GM11168 (cell line): ENCODE results near the gene GPR84.

Source experiments
- in situ Hi-C: fragments of 300-500 bp; cut with MboI; formaldehyde crosslinking; loops from one replicate; pipeline ENCODE4 v1.12.0; 2022; ENCODE audit warnings: low sequenced_read_pairs; ENCODE audit not compliant: unreplicated experiment

Gene GPR84

GRCh38 chr12:54393207-54393609 lies 28.9 kb upstream of the GPR84 start:
- in situ Hi-C loops, result no loop called here

- in situ Hi-C loops, result no loop called here
These were observed 28.4 kb upstream of the GPR84 start for GRCh38 chr12:54392485-54393206.

- in situ Hi-C loops, result no loop called here
These were observed 26.6 kb upstream of the GPR84 start for GRCh38 chr12:54390668-54391551.

- in situ Hi-C loops, result no loop called here
These were observed 25.9 kb upstream of the GPR84 start for GRCh38 chr12:54390176-54390667.

GRCh38 chr12:54389607-54390175 lies 25.4 kb upstream of the GPR84 start:
- in situ Hi-C loops, result no loop called here

GRCh38 chr12:54389134-54389508 lies 24.8 kb upstream of the GPR84 start:
- in situ Hi-C loops, result no loop called here

GRCh38 chr12:54388237-54389133 lies 24.2 kb upstream of the GPR84 start:
- in situ Hi-C loops, result no loop called here

GRCh38 chr12:54387114-54387467 lies 22.8 kb upstream of the GPR84 start:
- in situ Hi-C loops, result no loop called here

GRCh38 chr12:54386403-54387113 lies 22.3 kb upstream of the GPR84 start:
- in situ Hi-C loops, result no loop called here

- in situ Hi-C loops, result no loop called here
These were observed 21.1 kb upstream of the GPR84 start for GRCh38 chr12:54385251-54385914.

- in situ Hi-C loops, result no loop called here
These were observed 20.3 kb upstream of the GPR84 start, which contains the start of gene ZNF385A for GRCh38 chr12:54384591-54385041. ZNF385A (minus strand) TSS chr12:54384733; CDS start chr12:54384514, 219 bp downstream.

- in situ Hi-C loops, result no loop called here
These were observed 18.8 kb upstream of the GPR84 start for GRCh38 chr12:54383041-54383609.

GRCh38 chr12:54381136-54381535 lies 16.9 kb upstream of the GPR84 start:
- in situ Hi-C loops, result no loop called here

GRCh38 chr12:54379398-54380201 lies 15.3 kb upstream of the GPR84 start:
- in situ Hi-C loops, result no loop called here

- in situ Hi-C loops, result no loop called here
These were observed 14.6 kb upstream of the GPR84 start for GRCh38 chr12:54378796-54379397.

GRCh38 chr12:54377797-54378515 lies 13.7 kb upstream of the GPR84 start:
- in situ Hi-C loops, result no loop called here

- in situ Hi-C loops, result no loop called here
These were observed 12.7 kb upstream of the GPR84 start for GRCh38 chr12:54377007-54377406.
